ENCODE measurements around the gene RGS19. TPM values are rescaled to one million over a fixed set of nuclear protein-coding genes. Genes with fewer than 3 reads are reported as not detected.
A peak's percentile ranks its signal among the peaks of the same experiment; 100 is the strongest.

The RGS19 gene
- total and polyA plus RNA-seq, 2 of the 8 experiments (the other 6 are each of a cell fraction or from before 2014, with no cell fraction given) = 12.7 to 16.8 TPM

- Histone ChIP-seq H3K23me2 (ENCODE audit: low read depth, low read length) (peaks cover 2% of the 10 kb centered on the region; the same call in 1 of the 2 replicates), H3K18ac (ENCODE audit: extremely low read depth, low read length) (peak within 1 kb of the TSS; percentile 83), H2BK15ac (ENCODE audit: low read length) (no peak within 1 kb of the TSS), H2BK12ac (ENCODE audit: low read depth, low read length) (no peak within 1 kb of the TSS), H3K56ac (replicated peaks; ENCODE audit: insufficient read length, low read depth, low read length) (no peak within 1 kb of the TSS), H4K5ac (ENCODE audit: insufficient read length, low read depth, low read length) (peak within 1 kb of the TSS; percentile 91), H2BK20ac (ENCODE audit: low read length) (no peak within 1 kb of the TSS), H2AFZ (ENCODE audit: low read length) (no peak within 1 kb of the TSS), H3K4ac (replicated peaks; ENCODE audit: insufficient read length, low read depth, low read length) (peak within 1 kb of the TSS; percentile 69), H3K4me1 (replicated peaks in 1 of 4; ENCODE audit: control insufficient read depth in 3 of 4, insufficient read depth in 4 of 4, low read length in 3 of 4) (peaks cover 3 to 15% (median 9%) of the 10 kb centered on the region in 4 experiments), H3K27ac (ENCODE audit: low read depth, low read length) (no peak within 1 kb of the TSS), H3K23ac (ENCODE audit: insufficient read length) (no peak within 1 kb of the TSS), H2BK120ac (replicated peaks; ENCODE audit: low read depth, low read length) (no peak within 1 kb of the TSS), H4K20me1 (replicated peaks in 1 of 2; ENCODE audit: control insufficient read depth in 1 of 2, insufficient read depth in 2 of 2, low read length in 2 of 2) (peaks cover 2 to 6% of the 10 kb centered on the region in 2 experiments), H3K4me2 (ENCODE audit: insufficient read depth in 1 of 2, low read depth in 2 of 2, low read length in 2 of 2) (peak within 1 kb of the TSS; percentile 60 to 83), H3K79me1 (ENCODE audit: low read depth, low read length) (no peaks in the 10 kb centered on the region), H3K9ac (replicated peaks in 1 of 4; ENCODE audit: extremely low read depth in 1 of 4, low read depth in 3 of 4, low read length in 3 of 4) (peak within 1 kb of the TSS; percentile 0 to 64 (median 39); a peak in 5 of 7 replicates), H3K79me2 (ENCODE audit: control insufficient read depth in 1 of 2, insufficient read depth in 2 of 2, low read length in 2 of 2) (no peaks in the 10 kb centered on the region), H2AK5ac (ENCODE audit: low read depth, low read length) (no peak within 1 kb of the TSS), H3K27me3 (replicated peaks in 1 of 4; ENCODE audit: control insufficient read depth in 3 of 4, extremely low read depth in 1 of 4, insufficient read depth in 3 of 4, low read length in 3 of 4) (no peaks in the 10 kb centered on the region; a peak in 2 of 7 replicates), H3K36me3 (ENCODE audit: control insufficient read depth in 2 of 4, insufficient read depth in 4 of 4, low read length in 3 of 4) (no peaks in the 10 kb centered on the region), H4K8ac (ENCODE audit: extremely low read depth, insufficient read depth, low read length) (peak within 1 kb of the TSS; percentile 72), H3K4me3 (ENCODE audit: extremely low read depth in 1 of 4, insufficient read depth in 2 of 4, low read depth in 3 of 4, low read length in 4 of 4) (peak within 1 kb of the TSS; percentile 66 to 81 (median 72)), H2BK5ac (ENCODE audit: low read depth, low read length) (no peak within 1 kb of the TSS), H3K14ac (ENCODE audit: insufficient read length) (no peak within 1 kb of the TSS), H3K9me3 (ENCODE audit: insufficient read depth in 2 of 2, low read depth in 1 of 2, low read length in 1 of 2) (no peaks in the 10 kb centered on the region), H4K91ac (replicated peaks; ENCODE audit: insufficient read length, low read length) (peak within 1 kb of the TSS; percentile 84)
- CTCF ChIA-PET (ENCODE audit: partially characterized antibody) = interaction anchor here (0.6 to 15.0 kb wide), 7 partner anchors 9 to 89 kb away, joined by 3 to 139 read pairs (median 4); partner anchors contain the start of genes LKAAEAR1, OPRL1, PRPF6 and RGS19
- 32% methylated on average over 22 of the region's 85 CpGs; no CpG with 5 or more reads in 1 of the 2 experiments for WGBS, 2 experiments (ENCODE audit: extremely low coverage in 1 of 2, insufficient coverage in 1 of 2, insufficient read length in 1 of 2, insufficient replicate concordance in 2 of 2, low coverage in 1 of 2, low lambda C conversion rate in 2 of 2, missing lambda C conversion rate in 1 of 2)
- DNase-seq (ENCODE audit: low read depth in 1 of 2, low spot score in 2 of 2) (peak in 1 of 2 experiments; percentile 95), FAIRE-seq (no peak)
- POLR2A ChIA-PET (ENCODE audit: partially characterized antibody) = interaction anchor here (0.5 to 1.5 kb wide), 11 partner anchors 8 to 98 kb away, joined by 3 to 7 read pairs (median 4); partner anchors contain the start of genes C20orf204, LKAAEAR1, OPRL1 and RGS19
- TF ChIP-seq CEBPB (IDR thresholded peaks at IDR 0.05; ENCODE audit: low read depth, low read length) (no peak), CBX5 (IDR thresholded peaks at IDR 0.05; ENCODE audit: low read depth, low read length) (no peak), SP1 (IDR thresholded peaks at IDR 0.05; ENCODE audit: low read depth, low read length) (0 out of 2 replicates have a peak, but pooled peaks have one; percentile 30), KDM1A (IDR thresholded peaks at IDR 0.05; ENCODE audit: borderline replicate concordance, low read length) (no peak), TEAD4 (IDR thresholded peaks at IDR 0.05; ENCODE audit: low read depth, low read length) (no peak), SIRT6 (IDR thresholded peaks at IDR 0.05; ENCODE audit: low read length) (no peak), USF2 (IDR thresholded peaks at IDR 0.05; ENCODE audit: low read length) (no peak), POLR2AphosphoS5 (IDR thresholded peaks at IDR 0.05; ENCODE audit: low read depth, low read length) (no peak), GTF2F1 (IDR thresholded peaks at IDR 0.05; ENCODE audit: borderline replicate concordance, low read depth, low read length) (no peak), ZNF274 (IDR thresholded peaks at IDR 0.05; ENCODE audit: borderline replicate concordance, extremely low read depth, low read length) (no peak), KDM5A (IDR thresholded peaks at IDR 0.05; ENCODE audit: low read length) (0 out of 2 replicates have a peak, but pooled peaks have one; percentile 3), NRF1 (IDR thresholded peaks at IDR 0.05; ENCODE audit: low read depth, low read length) (no peak)
Measured at GRCh38 chr20:64062596-64063388, 16.5 kb downstream of the RGS19 start, which contains the start of gene TCEA2. TSS of gene TCEA2 (plus strand) at chr20:64063198. CDS start at chr20:64063313, 115 bp downstream.
